LHCN-M2 (cell line): ENCODE results near the gene TRIM41. TPM values are rescaled to one million over a fixed set of nuclear protein-coding genes. Genes with fewer than 3 reads are reported as not detected.
"Not testable (repeated sequence)": the region's sequence is repeated elsewhere in the genome, so short reads cannot be mapped to it uniquely, and the experiment has no call there.

ENCODE experiments used
- DNase-seq: peaks from one replicate; pipeline ENCODE4 v3.0.0-alpha.2; 2012; ENCODE audit warnings: low read depth
- total RNA-seq: library from RNA; depleted of rRNA; stranded (reverse); fragments of >200 nt; gene quantifications from 2 replicates; pipeline ENCODE4 v1.2.3, GENCODE V29; 2014

The TRIM41 gene
- total RNA-seq, 1 experiment from 2014 or later: 18.8 TPM

DNA sequence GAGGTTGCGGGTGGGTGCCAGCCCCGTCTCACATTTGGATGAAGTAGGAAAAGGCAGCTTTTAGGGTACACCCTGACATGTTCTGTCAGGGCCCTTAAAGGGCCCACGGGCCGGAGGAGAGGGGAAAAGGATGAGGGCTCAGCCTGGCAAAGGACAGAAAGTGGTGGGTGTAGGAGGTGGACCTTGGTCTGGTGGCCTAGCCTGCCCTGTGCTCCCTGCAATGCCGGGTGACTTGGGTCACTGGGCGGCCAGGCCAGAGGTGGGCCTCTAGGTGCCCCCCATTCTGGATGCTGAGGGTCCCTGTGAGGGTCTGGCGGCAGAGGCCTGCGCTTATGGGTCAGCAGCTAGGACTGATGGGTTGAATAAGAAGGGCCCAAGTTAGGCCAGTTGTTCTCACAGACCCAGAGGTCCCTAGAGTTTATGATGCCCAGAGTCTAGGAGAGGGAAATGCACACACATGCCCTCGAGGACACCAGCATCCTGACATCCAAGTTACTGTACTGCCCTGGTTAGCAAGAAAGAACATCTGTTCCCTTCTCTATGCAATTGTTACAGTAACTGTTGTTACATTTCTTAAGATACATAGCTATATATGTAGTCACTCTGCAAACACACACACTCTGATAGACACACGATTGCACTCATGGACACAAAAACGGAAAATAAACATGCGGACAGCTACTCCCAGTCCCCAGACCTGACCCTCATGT, 30.6 kb upstream of the TRIM41 start:
- no peak for DNase-seq

DNA sequence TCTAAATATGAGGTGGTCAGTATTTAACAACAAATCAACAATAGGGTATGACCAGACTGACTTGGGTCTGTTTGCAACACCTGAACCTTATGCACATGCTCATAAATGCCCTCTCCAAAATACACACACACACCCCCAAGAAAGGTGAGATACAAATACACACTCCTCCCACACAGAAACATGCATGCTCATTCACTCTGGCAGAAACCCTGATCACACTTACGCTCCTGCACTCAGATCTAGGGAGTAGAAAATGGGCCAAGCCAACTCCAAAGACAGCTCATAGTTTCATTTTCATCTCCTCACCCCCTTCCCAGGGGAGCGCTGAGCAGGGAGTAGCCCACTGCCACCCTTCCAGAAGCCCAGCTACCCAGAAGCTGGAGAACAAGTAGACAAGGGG, 29.4 kb upstream of the TRIM41 start:
- DNase-seq: no peak

DNA sequence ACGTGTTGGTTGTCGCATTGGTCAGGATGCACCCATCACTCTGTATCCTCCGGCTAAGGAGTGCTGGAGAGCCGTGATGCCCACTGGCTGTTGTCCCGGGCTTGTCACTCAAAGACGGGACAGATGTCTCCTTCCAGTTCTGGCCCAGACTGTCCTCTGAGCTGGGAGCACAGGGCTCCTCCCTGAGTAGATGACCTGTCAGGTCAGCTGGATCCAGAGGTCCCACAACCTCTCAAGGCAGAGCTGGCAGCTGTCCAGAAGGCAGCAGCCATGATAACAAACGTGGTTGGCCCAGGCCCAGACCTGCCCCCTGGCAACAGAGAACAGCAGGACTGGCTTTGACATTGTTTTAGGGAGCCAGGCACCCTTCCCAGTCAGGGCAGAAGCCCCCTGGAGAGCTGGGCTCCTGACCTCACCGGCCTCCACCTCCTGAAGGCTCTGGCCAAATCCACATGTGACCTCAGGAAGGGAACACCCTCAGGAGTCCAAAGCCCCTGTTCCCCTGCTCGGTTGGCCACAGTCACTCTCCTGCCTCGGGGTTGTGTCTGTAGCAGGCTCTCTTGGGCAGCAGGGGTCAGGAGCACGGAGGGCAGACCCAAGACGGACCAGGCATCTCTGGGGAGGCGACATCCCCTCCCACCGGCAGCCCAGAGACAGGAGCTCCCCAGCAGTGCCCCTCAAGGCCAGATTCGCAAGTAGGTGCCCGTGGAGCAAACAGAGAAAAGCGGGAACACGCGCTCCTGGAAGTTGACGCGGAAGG, 28.4 kb upstream of the TRIM41 start:
- no peak for DNase-seq

DNA sequence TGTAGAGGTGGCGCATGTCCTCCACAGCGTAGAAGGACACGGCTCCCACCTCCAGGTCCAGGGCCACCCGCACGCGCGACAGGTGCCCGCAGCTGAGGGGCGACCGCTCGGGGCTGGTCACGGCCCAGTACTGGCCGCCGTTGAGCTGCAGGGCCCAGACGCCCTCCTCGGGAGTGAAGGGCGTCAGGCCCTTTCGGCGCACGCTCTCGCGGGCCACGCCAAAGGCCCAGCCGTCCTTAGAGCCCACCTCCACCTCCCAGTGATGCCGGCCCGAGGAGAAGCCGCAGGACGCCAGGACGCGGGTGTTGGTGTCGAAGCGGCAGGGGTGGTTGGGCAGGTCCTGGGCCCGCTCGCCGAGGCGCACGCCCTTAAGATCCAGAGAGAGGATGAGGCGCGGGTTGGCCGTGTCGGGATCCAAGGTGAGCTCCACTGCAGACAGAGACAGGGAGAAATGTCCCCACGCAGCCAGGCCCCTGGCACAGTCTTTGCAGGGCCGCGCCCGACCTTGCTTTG, 27.8 kb upstream of the TRIM41 start:
- no peak for DNase-seq

DNA sequence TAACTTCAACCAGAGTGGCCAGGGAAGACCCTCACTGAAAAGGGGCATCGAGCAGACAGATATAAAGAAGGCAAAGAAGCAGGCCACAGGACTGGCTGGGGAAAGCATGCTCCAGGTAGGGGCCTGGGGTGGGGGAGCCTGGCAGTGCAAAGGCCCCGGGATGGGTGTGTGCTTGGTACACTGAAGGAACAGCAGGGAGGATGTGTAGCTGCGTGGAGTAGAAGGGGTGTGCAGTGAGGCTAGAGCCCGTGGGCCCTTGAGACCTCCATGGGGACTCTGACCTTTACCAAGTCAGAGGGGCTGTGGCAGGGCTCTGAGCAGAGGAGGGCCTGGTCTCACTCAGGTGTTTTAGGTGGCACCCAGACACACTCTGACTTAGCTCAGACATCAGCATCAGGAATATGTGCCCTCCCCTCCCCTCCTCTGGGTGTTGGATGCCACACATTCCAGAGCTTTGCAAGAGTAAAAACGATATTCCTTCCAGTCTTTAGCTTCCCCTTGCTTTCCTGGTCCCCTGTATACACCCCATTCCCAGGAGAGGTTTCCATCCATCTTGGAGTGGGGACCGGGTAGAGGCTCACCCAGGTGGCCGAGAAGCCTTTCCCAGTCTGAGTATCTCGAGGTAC, 25.6 kb upstream of the TRIM41 start:
- DNase-seq: no peak

DNA sequence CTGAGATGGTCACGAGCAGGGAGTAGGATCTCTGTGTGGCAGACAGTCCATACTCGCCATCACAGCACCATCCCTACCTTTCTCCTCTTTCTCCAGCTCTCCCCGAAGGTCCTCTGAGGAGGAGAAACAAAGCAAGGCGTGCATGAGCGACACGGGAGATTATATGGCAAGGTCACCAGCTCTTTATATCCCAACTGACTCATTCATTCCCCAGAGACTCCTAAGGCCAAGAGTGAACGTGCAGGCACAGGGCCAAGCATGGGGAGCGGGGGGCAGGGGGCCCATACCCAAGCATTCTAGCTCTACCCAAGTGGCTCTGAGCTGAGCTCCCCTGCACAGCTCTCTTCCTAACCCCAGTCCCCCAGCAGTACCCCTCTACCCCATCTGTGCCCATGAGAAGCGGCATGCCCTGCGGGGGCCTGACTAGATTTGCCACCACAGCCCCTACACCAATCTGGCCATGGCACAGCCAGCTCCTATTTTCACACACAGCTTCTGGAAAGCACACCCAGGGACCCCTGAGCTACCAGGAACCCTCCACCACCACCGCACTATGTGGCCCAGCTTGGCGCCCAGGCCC, 24.9 kb upstream of the TRIM41 start:
- DNase-seq: no peak

DNA sequence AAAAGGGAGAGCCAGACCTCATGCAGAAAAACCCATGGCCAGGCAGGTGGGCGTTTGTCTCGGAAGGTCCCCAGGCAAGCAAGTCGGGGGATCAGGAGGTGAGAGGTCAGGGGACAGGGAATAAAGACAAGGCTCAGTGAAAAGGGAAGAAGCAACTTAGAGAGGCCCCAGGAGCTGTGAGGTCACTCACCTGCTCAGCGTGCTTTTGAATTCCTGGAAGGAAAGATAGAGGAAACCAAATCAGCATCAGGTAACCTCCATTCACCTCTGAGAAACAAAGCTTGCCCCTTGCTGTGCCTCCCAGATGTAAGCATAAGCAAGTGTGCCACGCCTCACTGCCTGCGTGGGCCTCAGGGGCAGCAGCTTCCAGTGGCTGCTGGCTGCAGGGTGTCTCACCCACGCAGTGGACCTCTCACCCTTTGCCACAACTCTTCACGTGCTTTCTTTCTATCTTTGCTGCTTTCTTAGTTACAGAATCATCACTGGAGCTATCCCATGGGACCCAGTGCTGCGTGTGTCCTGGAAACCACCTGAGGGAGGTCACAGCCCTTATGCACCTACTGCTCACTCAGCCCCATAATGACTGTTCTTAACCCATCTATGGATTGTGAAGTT, 24.1 kb upstream of the TRIM41 start:
- DNase-seq: no peak

DNA sequence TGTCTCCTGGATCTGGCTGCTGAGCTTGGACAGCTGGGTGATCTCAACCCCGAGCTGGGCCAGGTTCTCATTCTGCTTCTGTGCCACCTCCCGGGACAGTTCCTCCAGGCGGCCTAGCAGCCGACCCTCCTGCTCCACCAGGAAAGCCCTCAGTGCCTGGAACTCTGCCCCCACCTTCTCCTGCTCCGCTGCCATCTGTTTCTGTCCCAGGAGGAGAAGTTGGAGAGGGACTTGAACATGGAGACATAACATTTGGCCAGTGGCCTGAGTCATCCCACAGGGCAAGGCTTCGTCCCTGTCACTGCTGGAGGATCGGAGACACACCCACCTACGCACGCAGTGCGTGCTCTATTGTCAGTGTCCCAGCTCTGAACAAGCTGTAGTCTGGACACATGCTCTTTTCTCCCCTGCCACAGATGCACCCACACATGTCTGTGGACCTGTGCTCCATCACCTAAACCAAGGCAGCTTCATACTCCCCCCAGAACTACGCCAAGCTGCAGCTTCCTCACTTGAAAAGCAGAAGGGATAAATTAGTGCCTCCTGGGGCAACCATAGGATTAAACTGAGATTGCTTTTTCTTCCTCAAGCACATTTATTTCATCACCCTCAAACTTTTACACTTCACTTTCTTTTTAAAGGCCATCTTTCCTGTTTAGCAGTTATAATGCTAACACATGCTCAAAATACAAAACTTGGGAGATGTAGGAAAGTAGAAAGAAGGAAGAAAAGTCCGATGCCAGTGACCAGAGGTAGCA, 23.0 kb upstream of the TRIM41 start:
- no peak for DNase-seq

DNA sequence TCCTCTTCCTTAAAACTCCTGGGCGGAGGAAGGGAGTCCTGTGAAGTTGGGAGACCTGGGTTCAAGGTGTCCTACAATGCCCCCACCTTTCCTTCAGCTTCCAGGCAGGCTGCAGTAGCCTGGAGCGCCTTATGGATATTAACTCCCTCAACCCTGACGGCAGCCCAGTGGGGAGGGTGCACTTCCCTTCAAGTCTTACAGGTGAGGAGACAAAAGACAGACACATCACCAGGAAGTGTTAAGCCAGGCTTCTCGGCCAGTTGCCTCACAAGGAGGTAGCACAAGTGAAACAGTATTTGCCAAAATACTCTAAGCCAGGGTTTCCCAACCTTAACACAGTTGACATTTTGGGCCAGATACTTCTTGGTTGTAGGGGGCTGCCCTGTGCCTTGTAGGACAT, 22.3 kb upstream of the TRIM41 start:
- DNase-seq: no peak

DNA sequence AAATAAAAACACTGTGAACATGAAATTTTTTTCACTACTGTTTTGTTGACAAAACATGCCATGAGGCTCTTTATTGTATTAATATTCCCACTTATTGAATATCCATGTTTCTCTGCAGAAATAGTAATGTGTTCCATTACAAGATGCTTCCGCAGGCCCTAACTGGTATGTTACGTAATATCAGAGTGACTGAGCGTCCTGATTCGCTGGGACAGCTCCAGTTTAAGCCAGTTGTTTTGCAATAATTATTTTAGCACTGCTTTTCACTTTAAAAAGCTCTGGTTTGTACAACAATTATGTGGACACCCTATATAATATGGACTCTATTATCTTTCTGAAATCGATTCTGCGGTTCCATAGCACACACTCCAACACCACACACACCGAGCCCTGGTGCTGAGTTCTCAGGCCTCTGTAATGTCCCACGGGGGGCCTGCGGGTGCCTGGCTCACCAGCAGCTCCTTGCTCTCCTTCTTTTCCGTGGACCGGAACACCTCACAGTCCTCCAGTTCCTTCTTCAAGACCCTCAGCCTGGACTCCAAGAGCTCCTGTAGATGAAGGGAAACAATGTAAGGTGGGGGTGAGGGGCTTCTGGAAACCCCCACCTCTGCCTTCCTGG, 19.9 kb upstream of the TRIM41 start:
- no peak for DNase-seq

DNA sequence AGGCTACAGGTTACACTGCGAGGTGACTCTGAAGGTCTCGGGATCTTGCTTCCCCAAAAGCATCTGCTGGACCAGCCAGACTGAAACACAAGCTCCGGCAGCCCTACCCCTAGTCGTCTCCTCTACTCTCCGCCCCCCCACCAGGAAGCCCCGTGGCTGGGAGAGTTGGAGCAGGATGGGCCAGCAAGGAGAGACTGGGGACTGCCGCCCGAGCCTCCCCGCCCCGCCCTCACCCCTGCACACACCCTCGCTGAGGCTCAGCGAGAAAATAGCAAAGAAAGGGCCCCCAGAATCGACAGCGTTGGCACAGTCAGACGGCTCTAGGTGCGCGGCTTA, 19.3 kb upstream of the TRIM41 start:
- no peak for DNase-seq

DNA sequence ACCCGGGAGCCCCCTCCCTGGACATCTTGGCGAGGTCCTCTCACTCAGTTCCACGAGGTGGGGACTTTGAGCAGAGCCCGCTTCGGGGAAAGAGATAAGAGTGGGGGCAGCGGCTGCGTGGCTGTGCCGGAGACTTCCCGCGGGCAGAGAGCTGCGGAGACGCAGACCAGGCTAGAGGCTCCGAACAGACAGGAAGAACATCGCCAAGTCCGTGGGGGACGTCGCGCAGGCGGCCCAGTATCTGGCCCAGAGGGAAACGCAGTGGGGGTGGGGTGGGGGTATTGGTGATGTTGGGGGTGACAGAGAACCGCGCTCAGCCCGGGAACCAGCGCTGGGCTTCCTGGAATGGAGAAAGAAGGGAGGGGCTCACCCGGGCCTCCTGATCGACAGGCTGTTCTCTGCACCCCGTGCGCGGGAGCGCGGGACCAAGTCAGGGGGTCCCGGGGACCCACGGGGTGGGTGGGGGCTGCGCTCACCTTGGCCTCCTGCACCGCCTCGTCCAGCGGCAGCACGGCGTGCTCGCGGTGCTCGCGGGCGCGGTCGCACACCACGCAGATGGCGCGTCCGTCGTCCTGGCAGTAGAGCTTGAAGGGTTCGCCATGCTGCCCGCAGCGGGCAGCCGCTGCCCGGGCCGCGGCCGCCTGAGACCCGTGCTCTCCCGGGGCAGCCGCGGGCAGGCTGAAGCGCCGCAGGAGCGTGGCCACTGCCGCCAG, 18.8 kb upstream of the TRIM41 start:
- DNase-seq: no peak

DNA sequence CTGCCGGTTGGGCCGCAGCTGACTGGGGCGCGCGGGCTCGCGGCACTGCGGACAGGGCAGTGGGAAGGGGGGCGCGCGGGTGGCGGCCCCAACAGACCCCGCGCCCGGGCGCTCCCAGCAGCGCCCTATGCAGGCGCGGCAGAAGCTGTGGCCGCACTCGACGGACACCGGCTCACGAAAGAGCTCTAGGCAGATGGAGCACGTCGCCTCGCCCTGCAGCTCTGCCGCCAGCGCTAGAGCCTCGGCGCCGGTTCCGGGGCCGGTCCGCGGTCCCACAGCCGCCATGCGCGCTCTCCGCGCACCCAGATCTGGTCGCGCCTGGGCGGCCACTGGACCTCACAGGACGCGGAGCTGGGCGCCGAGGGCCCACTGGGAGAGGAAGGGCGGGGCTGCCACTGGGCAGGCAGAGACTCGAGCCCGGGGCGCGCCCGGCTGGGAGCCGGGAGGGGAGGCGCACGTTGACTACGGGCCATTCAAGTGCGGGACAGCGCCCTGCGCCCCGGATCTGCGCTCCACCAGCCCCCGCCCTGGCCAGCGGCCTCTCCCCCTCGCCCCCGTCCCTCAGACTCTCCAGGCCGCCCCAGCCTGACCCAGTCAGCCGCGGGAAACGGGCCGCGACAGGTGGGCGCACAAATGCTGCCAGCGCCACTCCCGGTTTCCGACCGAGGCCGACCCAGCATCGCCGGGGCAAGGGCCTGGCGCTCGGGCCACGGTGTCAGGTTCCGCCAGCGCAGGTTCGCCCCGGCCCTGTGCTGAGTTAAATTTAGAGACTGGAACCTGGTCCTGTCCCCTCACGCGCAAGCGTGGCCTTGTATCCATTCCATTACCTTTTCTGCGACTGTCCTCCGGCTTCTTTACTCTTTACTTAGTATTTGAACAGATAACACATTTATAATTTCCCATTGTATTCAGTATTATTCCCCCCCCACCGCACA, 18.0 kb upstream of the TRIM41 start, which contains the start of gene TRIM7:
Gene TRIM7 (minus strand): TSS at position 371 of the 935 bp plus-strand sequence. CDS start 86 bp downstream, at position 285.
- DNase-seq: no peak

DNA sequence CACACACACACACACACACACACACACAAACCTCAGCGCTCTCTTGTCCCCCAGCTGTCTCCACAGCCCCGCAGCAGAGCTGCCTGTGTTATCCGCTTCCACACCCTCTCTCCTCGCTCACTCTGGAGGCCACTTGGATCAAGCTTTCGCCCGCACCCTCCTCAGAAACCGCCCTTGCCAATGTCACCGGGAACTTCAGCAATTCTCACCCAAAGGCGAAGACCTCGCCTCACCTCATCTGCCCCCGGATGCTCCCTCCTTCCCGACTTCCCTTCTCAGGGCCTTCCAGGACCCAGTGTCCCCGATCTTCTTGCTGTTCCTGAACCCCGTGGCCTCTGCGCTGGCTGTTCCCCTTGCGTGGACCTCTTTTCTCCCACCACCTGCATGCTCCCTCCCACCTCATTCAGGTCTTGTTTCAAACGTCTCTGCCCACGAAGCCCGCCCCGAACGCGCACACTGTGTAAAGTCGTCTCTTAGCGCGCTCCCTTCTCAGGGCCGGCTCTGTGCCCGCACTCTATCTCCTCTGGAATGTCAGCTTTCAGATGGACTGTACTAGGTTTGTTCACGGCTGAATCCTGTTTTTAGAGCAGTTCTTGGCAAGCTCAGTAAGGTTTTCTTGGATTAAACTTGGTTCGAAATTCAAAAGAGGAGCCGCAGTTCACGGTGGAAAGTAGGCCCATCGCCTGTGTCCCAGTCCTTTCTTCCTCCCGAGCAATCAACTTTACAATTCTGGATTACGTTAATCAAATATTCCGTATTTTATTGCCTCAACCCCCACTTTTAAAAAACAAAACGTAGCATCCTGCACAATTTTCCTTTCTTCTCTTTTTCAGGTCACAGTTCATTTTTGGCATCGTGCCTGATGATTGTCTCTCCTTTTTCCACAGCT, 17.1 kb upstream of the TRIM41 start:
- no peak for DNase-seq

DNA sequence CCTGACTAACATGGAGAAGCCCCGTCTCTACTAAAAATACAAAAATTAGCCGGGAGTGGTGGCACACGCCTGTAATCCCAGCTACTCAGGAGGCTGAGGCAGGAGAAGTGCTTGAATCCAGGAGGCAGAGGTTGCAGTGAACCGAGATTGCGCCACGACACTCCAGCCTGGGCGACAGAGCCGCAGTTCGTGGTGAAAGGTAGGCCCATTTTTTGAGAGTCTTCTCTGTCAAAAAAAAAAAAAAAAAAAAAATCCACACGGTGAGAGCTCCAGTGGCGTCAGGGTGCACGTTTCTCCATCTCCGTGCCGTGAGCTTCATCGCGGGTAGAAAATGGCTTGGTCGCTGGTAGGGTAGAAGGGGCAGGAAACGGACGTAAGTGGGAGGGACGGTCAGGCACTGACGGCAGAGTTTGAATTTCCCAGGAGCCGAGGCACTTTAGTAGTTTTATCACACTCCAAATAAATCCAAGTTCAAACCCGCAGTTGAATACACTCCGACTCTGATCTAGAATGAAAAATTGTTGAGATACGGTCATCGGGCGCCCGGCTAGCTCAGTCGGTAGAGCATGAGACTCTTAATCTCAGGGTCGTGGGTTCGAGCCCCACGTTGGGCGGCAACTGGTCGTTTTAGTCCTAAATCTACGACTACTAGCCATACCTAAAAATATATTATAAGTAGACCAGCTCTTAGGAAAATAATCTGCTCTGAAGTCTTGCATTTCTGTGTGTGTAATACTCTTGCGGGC, 15.7 kb upstream of the TRIM41 start:
- DNase-seq: peak; percentile 92

DNA sequence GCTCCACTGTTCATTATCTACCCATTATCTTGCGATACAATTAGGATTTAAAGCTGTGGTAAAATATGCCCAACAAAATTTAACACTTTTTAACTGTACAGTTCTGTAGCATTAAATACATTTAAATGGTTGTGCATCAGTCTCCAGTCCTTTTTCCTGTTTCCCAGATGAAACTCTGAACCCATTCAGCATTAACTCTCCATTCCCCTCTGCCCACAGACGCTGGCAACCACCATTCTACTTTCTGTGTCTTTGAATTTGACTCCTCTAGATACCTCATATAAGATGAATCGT, 15.2 kb upstream of the TRIM41 start:
- no peak for DNase-seq

DNA sequence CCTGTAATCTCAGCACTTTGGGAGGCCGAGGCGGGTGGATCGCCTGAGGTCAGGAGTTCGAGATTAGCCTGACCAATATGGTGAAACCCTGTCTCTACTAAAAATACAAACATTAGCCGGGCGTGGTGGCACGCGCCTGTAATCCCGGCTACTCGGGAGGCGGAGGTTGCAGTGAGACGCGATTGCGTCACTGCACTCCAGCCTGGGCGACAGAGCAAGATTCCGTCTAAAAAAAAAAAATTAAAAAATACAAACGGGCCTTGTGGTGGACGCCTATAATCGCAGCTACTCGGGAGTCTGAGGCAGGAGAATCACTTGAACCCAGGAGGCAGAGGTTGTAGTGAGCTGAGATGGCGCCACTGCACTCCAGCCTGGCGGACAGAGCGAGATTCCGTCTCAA, 14.1 kb upstream of the TRIM41 start:
- not testable (repeated sequence) for DNase-seq
